ENCODE measurements around the gene SLC2A13.
"Not testable (repeated sequence)": the region's sequence is repeated elsewhere in the genome, so short reads cannot be mapped to it uniquely, and the experiment has no call there.

The SLC2A13 gene

DNA sequence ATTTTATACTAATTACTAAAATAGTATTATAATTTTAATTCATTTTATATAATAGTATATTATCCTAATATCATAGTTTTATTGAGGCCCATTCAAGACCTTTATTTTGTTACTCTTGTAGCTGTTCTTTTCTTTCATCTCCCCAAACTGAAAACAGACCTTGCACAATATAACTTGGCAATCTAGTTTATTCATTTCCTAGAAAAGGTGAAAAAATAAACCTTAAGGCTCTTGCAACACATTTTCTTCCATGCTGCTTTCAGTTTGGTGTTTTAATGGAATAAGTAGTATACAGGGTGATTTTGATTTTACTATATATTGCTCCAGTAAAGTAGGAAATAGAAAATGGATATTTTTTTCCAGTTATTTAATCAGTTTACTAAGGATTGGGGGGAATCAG is 174.0 kb downstream of the SLC2A13 start:
- Histone ChIP-seq H3K27me3 (ENCODE audit: insufficient read depth, low read depth, severe bottlenecking) (no peaks in the 10 kb centered on the region), H3K27ac (no peak overlapping the region), H3K36me3 (no peaks in the 10 kb centered on the region), H3K9me3 (ENCODE audit: severe bottlenecking) (no peaks in the 10 kb centered on the region), H3K4me3 (ENCODE audit: low read depth, low read length) (no peak overlapping the region)
- no peak for DNase-seq
- TF ChIP-seq, protein P1, sequence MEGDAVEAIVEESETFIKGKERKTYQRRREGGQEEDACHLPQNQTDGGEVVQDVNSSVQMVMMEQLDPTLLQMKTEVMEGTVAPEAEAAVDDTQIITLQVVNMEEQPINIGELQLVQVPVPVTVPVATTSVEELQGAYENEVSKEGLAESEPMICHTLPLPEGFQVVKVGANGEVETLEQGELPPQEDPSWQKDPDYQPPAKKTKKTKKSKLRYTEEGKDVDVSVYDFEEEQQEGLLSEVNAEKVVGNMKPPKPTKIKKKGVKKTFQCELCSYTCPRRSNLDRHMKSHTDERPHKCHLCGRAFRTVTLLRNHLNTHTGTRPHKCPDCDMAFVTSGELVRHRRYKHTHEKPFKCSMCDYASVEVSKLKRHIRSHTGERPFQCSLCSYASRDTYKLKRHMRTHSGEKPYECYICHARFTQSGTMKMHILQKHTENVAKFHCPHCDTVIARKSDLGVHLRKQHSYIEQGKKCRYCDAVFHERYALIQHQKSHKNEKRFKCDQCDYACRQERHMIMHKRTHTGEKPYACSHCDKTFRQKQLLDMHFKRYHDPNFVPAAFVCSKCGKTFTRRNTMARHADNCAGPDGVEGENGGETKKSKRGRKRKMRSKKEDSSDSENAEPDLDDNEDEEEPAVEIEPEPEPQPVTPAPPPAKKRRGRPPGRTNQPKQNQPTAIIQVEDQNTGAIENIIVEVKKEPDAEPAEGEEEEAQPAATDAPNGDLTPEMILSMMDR (IDR thresholded peaks at IDR 0.05; ENCODE audit: low read depth, low read length), result no peak

DNA sequence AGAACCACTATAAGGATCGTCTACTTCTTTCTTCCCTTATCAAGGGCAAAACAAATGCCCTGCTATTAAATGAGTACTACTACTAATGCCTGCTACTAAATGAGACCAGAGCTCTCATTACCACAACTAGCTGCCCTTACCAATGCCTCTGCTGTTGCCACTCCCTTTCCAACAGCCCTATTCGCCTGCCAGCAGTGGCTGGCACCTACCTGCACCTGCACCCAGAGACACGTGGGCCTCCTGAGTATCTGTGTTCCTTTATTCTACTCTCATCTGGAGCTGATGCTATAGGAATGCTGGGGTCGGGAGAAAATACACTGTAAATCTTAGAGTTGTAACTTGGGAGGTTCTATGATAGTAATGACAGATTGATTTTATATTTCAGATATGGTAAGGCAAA is 174.7 kb downstream of the SLC2A13 start:
- Histone ChIP-seq H3K27ac (no peak overlapping the region), H3K36me3 (no peaks in the 10 kb centered on the region), H3K27me3 (ENCODE audit: insufficient read depth, low read depth, severe bottlenecking) (no peaks in the 10 kb centered on the region), H3K9me3 (ENCODE audit: severe bottlenecking) (no peaks in the 10 kb centered on the region), H3K4me3 (ENCODE audit: low read depth, low read length) (no peak overlapping the region)
- TF ChIP-seq, protein P1 (IDR thresholded peaks at IDR 0.05; ENCODE audit: low read depth, low read length), result no peak
- no peak for DNase-seq

DNA sequence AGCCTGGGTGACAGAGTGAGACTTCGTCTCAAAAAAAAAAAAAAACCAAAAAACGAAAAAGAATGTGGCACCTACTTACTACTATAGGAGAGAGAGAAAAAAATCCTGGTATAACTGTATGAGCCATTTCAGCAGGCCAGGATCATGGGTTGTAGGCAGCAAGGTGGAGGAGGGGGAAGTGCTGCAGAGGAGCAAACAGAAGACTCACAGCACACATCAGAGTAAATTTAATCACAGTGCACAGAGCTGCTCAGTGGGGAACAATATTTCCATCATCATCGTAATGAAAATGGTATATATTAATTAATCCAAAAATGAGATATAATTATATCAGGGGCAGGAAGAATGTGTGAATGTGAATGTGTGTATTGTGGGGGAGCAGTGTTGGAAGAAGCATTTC is 175.8 kb downstream of the SLC2A13 start:
- TF ChIP-seq, protein P1 (IDR thresholded peaks at IDR 0.05; ENCODE audit: low read depth, low read length), result no peak
- H3K9me3 ChIP-seq (ENCODE audit: severe bottlenecking), result no peaks in the 10 kb centered on the region
- H3K27ac ChIP-seq, result no peak overlapping the region
- no peaks in the 10 kb centered on the region for H3K27me3 ChIP-seq (ENCODE audit: insufficient read depth, low read depth, severe bottlenecking)
- H3K36me3 ChIP-seq, result no peaks in the 10 kb centered on the region
- no peak overlapping the region for H3K4me3 ChIP-seq (ENCODE audit: low read depth, low read length)
- DNase-seq, result no peak

DNA sequence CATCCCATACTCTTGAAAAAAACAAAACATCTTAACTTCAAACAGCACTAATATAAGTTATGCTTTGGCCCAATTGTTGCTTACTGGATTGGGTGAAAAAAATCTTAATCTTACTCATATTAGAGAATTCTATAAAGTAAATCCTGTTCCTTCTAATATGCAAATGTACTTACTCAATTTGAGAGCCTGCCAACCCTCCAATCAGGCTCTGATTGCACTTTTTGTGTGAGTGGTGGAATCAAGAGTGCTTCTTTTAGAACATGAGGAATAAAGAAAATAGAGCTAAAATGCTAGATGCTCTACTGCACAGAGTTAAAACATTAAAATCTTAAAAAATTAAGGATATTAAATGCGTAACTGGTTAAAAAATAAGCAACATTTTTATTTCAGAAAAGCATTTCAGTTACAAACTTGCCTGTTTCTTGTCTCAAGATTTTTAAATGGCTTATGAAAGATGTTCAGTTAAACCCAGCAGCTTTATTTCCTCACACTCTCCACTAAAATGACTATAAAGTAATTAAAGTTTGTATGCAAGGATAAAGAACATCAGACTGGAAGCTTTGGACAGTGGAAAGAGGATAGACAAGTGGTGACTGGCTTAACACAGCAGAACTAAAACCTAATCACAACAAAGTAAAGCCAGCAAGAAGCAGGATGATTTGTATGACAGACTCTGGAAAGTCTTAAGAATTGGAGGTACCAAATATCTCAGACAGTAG is 177.5 kb downstream of the SLC2A13 start:
- H3K36me3 ChIP-seq, result no peaks in the 10 kb centered on the region
- TF ChIP-seq, protein P1 (IDR thresholded peaks at IDR 0.05; ENCODE audit: low read depth, low read length), result no peak
- no peaks in the 10 kb centered on the region for H3K27me3 ChIP-seq (ENCODE audit: insufficient read depth, low read depth, severe bottlenecking)
- no peak overlapping the region for H3K4me3 ChIP-seq (ENCODE audit: low read depth, low read length)
- DNase-seq, result no peak
- no peak overlapping the region for H3K27ac ChIP-seq
- no peaks in the 10 kb centered on the region for H3K9me3 ChIP-seq (ENCODE audit: severe bottlenecking)

DNA sequence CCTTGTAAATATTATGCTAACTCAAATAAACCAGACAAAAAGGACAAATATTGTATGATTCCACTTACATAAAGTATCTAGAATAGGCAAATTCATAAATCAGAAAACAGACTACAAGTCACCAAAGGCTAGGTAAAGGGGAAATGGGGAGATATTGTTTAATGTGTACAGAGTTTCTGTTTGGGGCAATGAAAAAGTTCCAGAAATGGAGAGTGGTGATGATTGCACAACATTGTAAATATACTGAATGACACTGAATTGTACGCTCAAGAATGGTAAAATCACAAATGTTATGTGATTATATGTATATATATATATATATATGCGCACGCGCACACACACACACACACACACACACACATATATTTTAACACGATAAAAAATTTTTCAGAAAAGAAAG is 182.5 kb downstream of the SLC2A13 start:
- Histone ChIP-seq H3K27ac (no peak overlapping the region), H3K27me3 (ENCODE audit: insufficient read depth, low read depth, severe bottlenecking) (no peaks in the 10 kb centered on the region), H3K9me3 (ENCODE audit: severe bottlenecking) (no peaks in the 10 kb centered on the region), H3K36me3 (no peaks in the 10 kb centered on the region), H3K4me3 (ENCODE audit: low read depth, low read length) (no peak overlapping the region)
- DNase-seq, result no peak
- TF ChIP-seq, protein P1 (IDR thresholded peaks at IDR 0.05; ENCODE audit: low read depth, low read length), result no peak

DNA sequence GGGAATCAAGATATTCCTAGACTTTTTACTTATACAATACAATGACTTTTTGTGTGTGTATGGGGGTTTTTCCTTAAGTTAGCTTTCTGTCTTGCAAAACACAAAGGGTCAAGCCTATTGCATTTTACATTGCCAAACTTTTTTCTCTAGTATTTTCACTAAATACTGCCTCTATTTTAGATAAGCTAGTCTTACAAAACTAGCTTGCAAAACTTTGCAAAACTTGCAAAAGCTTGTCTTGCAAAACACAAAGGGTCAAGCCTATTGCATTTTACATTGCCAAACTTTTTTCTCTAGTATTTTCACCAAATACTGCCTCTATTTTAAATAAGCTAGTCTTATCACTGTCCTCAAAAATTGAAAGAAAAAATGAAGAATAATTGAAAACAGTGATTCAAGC is 183.3 kb downstream of the SLC2A13 start:
- H3K36me3 ChIP-seq; H3K27me3 ChIP-seq (ENCODE audit: insufficient read depth, low read depth, severe bottlenecking); H3K9me3 ChIP-seq (ENCODE audit: severe bottlenecking); H3K27ac ChIP-seq; DNase-seq; H3K4me3 ChIP-seq (ENCODE audit: low read depth, low read length): not testable (repeated sequence)
